ENCODE measurements around the gene ZNF316. TPM values are rescaled to one million over a fixed set of nuclear protein-coding genes. Genes with fewer than 3 reads are reported as not detected.

Gene ZNF316
- polyA plus RNA-seq, 10 donors: 19.1 to 32.9 (median 24.2) TPM

- no peak for DNase-seq
Measured at GRCh38 chr7:6680146-6680545, 43.0 kb downstream of the ZNF316 start.

GRCh38 chr7:6691103-6691502, 54.0 kb downstream of the ZNF316 start:
- no peak for DNase-seq

GRCh38 chr7:6691609-6692106, 54.5 kb downstream of the ZNF316 start:
- no peak for DNase-seq

GRCh38 chr7:6700793-6701192, 63.7 kb downstream of the ZNF316 start:
- no peak for DNase-seq

- DNase-seq: no peak
Measured at GRCh38 chr7:6701860-6702259, 64.7 kb downstream of the ZNF316 start.

Other genes starting within 250 kb of the ZNF316 start
- 10 to 100 TPM in 9 of 10 donors, 1 to 10 TPM in 1; 9.7 to 13.9 (median 11.0) TPM for gene DAGLB, start 189.4 kb upstream of the ZNF316 start, polyA plus RNA-seq (ENCODE audit: insufficient read length in 10 of 10)
- 100 to 1,000 TPM; 183 to 234 (median 207) TPM for gene KDELR2, start 153.2 kb upstream of the ZNF316 start, polyA plus RNA-seq (ENCODE audit: insufficient read length in 10 of 10)
- under 1 TPM; 0.07 to 0.25 (median 0.15) TPM for gene GRID2IP, start 85.9 kb upstream of the ZNF316 start, polyA plus RNA-seq (ENCODE audit: insufficient read length in 10 of 10)
- 10 to 100 TPM; 42.1 to 57.9 (median 45.7) TPM for gene ZDHHC4, start 59.9 kb upstream of the ZNF316 start, polyA plus RNA-seq (ENCODE audit: insufficient read length in 10 of 10)
- gene INTS15, start 47.3 kb upstream of the ZNF316 start, polyA plus RNA-seq (ENCODE audit: insufficient read length in 10 of 10): 10 to 100 TPM; 16.9 to 27.9 (median 21.1) TPM
- 10 to 100 TPM; 11.5 to 16.5 (median 14.5) TPM for gene ZNF853, start 21.7 kb upstream of the ZNF316 start, polyA plus RNA-seq (ENCODE audit: insufficient read length in 10 of 10)
- 10 to 100 TPM; 17.8 to 26.8 (median 22.6) TPM for gene ZNF12, start 69.6 kb downstream of the ZNF316 start, polyA plus RNA-seq (ENCODE audit: insufficient read length in 10 of 10)
- gene RSPH10B2, start 116.8 kb downstream of the ZNF316 start, polyA plus RNA-seq (ENCODE audit: insufficient read length in 10 of 10): under 1 TPM in 8 of 10 donors, not detected in 2; 0.21 to 0.63 (median 0.40) TPM
- 10 to 100 TPM; 28.5 to 56.0 (median 38.7) TPM for gene CCZ1B, start 189.0 kb downstream of the ZNF316 start, polyA plus RNA-seq (ENCODE audit: insufficient read length in 10 of 10)